Right lobe of liver (tissue), 4 donors: ENCODE measurements around the gene UGT1A1.
"Not testable (repeated sequence)": the region's sequence is repeated elsewhere in the genome, so short reads cannot be mapped to it uniquely, and the experiment has no call there.

ENCODE experiments used
- POLR2A ChIP-seq: fragments of 450-650 bp; IDR thresholded peaks from one replicate; pipeline ENCODE4 v1.6.1; 2017; ENCODE audit warnings: antibody characterized with exemption, mild to moderate bottlenecking
- TF ChIP-seq, protein P1 (sequence below), 4 donors: fragments of 200-600 bp in 3 of 4; fragments of 450-650 bp in 1 of 4; IDR thresholded peaks; one replicate each; pipeline versions ENCODE4 v1.5.1 to v1.8.0; 2016 to 2022; ENCODE audit warnings: antibody characterized with exemption in 4 of 4, mild to moderate bottlenecking in 2 of 4
- donor health status: DM: no; HTN: no; CAD: no.
- donor health status: DM: no; HTN: no; CAD: no.
- donor health status: DM: no; HTN: yes; CAD: no.

DNA sequence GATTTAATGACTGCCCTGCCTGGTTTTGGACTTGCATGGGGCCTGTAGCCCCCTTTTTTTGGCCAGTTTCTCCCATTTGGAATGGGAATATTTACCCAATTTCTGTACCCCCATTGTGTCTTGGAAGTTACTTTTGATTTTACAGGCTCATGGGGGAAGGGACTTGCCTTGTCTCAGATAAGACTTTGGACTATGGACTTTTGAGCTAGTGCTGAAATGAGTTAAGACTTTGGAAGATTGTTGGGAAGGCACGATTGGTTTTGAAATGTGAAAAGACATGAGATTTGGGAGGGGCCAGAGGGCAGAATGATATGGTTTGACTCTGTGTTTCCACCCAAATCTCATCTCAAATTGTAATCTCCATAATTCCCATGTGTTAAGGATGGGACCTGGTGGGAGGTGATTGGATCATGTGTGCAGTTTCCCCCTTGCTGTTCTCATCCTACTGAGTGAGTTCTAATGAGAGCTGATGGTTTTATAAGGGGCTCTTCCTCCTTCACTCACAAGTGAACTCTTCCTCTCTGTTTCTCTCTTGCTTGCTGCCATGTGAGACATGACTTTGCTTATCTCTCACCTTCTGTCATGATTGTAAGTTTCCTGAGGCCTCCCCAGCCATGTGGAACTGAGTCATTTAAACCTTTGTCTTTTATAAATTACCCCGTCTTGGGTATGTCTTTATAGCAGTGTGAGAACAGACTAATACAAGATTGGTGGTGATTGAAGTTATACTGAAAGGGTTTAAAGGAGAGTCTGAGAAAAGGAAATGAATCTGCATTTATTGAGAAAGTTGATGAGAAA lies 8.7 kb upstream of the UGT1A1 start:
- TF ChIP-seq, protein P1, sequence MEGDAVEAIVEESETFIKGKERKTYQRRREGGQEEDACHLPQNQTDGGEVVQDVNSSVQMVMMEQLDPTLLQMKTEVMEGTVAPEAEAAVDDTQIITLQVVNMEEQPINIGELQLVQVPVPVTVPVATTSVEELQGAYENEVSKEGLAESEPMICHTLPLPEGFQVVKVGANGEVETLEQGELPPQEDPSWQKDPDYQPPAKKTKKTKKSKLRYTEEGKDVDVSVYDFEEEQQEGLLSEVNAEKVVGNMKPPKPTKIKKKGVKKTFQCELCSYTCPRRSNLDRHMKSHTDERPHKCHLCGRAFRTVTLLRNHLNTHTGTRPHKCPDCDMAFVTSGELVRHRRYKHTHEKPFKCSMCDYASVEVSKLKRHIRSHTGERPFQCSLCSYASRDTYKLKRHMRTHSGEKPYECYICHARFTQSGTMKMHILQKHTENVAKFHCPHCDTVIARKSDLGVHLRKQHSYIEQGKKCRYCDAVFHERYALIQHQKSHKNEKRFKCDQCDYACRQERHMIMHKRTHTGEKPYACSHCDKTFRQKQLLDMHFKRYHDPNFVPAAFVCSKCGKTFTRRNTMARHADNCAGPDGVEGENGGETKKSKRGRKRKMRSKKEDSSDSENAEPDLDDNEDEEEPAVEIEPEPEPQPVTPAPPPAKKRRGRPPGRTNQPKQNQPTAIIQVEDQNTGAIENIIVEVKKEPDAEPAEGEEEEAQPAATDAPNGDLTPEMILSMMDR (IDR thresholded peaks at IDR 0.05), result not testable (repeated sequence)
- TF ChIP-seq POLR2A, result not testable (repeated sequence)
